HFFc6 (cell line): ENCODE results near the gene MTHFD1. TPM values are rescaled to one million over a fixed set of nuclear protein-coding genes. Genes with fewer than 3 reads are reported as not detected.

Experiments used
- DNase-seq: peaks from one replicate; pipeline ENCODE4 v3.0.0-alpha.2; 2018
- H3K27ac Mint-ChIP-seq: 2 replicates; pipeline ENCODE4 v1.8.0; 2020; ENCODE audit warnings: mild to moderate bottlenecking, mixed read lengths
- H3K27me3 Mint-ChIP-seq: 2 replicates; pipeline ENCODE4 v1.8.0; 2021; ENCODE audit warnings: mild to moderate bottlenecking, moderate library complexity, mixed read lengths; ENCODE audit not compliant: insufficient read depth
- H3K36me3 Mint-ChIP-seq: 2 replicates; pipeline ENCODE4 v1.8.0; 2021; ENCODE audit warnings: low read depth, mixed read lengths
- H3K4me1 Mint-ChIP-seq: 2 replicates; pipeline ENCODE4 v1.8.0; 2020; ENCODE audit warnings: low read depth, mixed read lengths
- H3K4me3 Mint-ChIP-seq: 2 replicates; pipeline ENCODE4 v1.8.0; 2020; ENCODE audit warnings: mild to moderate bottlenecking, moderate library complexity, mixed read lengths
- H3K9me3 Mint-ChIP-seq: 2 replicates; pipeline ENCODE4 v1.8.0; 2020; ENCODE audit warnings: mild to moderate bottlenecking, mixed read lengths
- total RNA-seq, 6 experiments: library from RNA; stranded (reverse); fragmentation: NEBNext Ultra II Directional; extraction: Animal tissue kit (Norgen Biotek cat#: 25700); gene quantifications; 2 replicates in 1 of 6; 3 replicates in 5 of 6; pipeline ENCODE4 v1.2.3, GENCODE V29; 2021
- TF ChIP-seq, protein P1 (sequence below): fragments of 200-600 bp; sonication (generic); IDR thresholded peaks from 2 replicates; pipeline ENCODE4 v1.5.0; 2021; ENCODE audit warnings: antibody characterized with exemption, mild to moderate bottlenecking

MTHFD1 gene
- total RNA-seq, 6 experiments from 2014 or later, result 81.3 to 116 (median 111) TPM

DNA sequence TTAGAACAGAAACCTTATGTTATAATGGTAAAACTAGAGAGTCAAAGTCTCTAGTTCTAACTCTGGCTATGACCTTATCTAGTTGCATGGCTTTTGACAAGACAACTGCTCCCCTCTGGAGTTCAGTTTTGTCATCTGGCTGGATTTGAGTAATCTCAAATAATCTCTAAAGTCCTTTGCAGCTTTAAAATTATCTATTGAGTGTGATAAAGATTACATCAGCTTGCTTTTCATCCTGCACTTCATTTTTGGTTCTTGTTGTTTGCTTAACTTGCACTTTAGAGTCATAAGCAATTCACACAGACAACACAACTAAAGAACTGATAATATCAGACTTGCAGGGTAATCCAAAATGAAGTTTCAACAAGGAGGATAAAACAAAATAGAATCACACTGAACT lies 79.4 kb downstream of the MTHFD1 start:
- Mint-ChIP-seq H3K36me3 (no peaks in the 10 kb centered on the region), H3K27ac (no peak overlapping the region), H3K9me3 (no peaks in the 10 kb centered on the region), H3K4me1 (peaks cover 19% of the 10 kb centered on the region), H3K4me3 (no peak overlapping the region), H3K27me3 (no peaks in the 10 kb centered on the region)
- TF ChIP-seq, protein P1, sequence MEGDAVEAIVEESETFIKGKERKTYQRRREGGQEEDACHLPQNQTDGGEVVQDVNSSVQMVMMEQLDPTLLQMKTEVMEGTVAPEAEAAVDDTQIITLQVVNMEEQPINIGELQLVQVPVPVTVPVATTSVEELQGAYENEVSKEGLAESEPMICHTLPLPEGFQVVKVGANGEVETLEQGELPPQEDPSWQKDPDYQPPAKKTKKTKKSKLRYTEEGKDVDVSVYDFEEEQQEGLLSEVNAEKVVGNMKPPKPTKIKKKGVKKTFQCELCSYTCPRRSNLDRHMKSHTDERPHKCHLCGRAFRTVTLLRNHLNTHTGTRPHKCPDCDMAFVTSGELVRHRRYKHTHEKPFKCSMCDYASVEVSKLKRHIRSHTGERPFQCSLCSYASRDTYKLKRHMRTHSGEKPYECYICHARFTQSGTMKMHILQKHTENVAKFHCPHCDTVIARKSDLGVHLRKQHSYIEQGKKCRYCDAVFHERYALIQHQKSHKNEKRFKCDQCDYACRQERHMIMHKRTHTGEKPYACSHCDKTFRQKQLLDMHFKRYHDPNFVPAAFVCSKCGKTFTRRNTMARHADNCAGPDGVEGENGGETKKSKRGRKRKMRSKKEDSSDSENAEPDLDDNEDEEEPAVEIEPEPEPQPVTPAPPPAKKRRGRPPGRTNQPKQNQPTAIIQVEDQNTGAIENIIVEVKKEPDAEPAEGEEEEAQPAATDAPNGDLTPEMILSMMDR, result no peak
- DNase-seq, result no peak

DNA sequence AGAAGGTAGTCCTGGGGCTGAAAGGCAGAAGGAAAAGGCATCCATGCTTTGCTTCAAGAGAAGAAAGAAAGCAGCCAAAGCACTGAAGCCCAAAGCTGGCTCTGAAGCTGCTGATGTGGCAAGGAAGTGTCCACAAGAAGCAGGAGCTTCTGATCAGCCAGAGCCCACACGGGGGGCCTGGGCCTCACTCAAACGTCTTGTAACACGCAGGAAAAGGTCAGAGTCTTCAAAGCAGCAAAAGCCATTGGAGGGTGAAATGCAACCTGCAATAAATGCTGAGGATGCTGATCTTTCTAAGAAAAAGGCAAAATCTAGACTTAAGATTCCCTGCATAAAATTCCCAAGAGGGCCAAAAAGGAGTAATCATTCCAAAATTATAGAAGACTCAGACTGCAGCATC lies 80.3 kb downstream of the MTHFD1 start:
- Mint-ChIP-seq H3K27me3 (no peaks in the 10 kb centered on the region), H3K36me3 (no peaks in the 10 kb centered on the region), H3K9me3 (no peaks in the 10 kb centered on the region), H3K4me3 (no peak overlapping the region), H3K27ac (no peak overlapping the region), H3K4me1 (peaks cover 19% of the 10 kb centered on the region)
- no peak for DNase-seq
- TF ChIP-seq, protein P1, result no peak

DNA sequence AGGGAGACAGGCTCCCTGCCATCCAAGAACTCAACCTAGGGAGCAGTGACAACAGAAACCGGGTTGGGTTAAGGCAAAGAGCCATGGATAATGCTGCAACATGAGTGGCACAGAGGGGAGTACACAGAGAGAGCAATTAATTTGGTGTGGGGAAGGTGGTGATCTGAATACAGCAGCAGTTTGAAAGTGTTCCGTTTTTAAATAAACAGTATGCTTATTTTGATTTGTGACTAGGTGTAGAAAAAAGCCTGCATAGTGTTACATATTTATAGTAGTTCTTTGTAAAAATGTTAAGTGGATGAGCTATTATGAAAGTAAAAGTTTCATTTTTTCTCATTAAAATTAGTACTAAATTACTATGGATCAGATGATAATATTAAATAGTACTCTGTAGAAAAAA lies 85.9 kb downstream of the MTHFD1 start:
- Mint-ChIP-seq H3K9me3 (no peaks in the 10 kb centered on the region), H3K4me1 (no peaks in the 10 kb centered on the region), H3K36me3 (no peaks in the 10 kb centered on the region), H3K27me3 (no peaks in the 10 kb centered on the region), H3K27ac (no peak overlapping the region), H3K4me3 (no peak overlapping the region)
- no peak for DNase-seq
- TF ChIP-seq, protein P1, result no peak

DNA sequence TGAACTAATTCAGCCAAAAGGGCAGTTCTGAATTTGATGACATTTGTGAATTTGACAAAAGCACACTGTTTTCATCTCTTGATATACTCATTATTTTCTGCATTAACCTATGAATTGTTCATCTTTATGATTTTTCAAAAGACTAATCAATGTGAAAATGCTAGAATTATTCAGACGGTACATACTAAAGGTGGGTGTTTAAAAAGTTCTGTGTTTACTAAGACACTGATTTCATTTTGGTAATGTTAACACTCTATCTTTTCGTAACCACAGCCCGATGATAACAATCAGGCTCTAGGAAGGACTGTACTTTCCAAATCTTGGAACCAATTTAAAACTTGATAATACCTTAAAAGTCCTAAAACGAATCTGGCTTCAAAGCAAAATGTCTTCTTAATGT lies 86.5 kb downstream of the MTHFD1 start:
- Mint-ChIP-seq H3K36me3 (no peaks in the 10 kb centered on the region), H3K4me1 (no peaks in the 10 kb centered on the region), H3K27ac (no peak overlapping the region), H3K9me3 (no peaks in the 10 kb centered on the region), H3K27me3 (no peaks in the 10 kb centered on the region), H3K4me3 (no peak overlapping the region)
- no peak for DNase-seq
- TF ChIP-seq, protein P1, result no peak

DNA sequence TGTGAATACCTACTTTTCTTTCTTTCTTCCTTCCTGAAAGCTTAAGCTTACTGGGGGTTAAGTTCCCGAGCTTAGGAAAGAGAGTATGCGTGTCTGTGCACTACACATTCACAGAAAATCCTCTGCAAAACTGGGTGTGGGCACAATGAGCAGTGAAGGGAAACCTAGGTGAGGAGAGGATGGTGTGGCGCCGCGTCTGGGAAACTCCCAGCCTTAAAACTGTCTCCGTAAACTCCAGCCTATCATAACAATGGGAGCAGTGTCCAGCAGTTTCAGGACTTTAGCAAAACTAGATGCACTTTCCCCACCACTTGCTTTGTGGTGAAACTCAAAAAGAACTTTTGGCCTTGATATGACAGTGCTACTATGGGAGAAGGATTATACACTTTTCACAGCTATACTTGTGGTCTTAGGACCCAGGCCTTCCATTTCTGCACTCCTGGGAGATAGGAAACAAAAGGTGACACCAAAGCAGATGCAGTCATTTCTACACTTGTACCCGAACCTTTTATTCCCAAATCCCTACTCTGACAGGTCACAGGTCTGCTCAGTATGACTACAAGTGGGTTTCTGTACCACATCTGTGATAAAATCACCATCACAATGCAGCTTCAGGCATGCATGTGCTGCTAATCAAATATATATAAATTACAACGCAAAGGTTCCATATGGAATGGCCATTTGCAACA lies 87.6 kb downstream of the MTHFD1 start:
- Mint-ChIP-seq H3K36me3 (no peaks in the 10 kb centered on the region), H3K27me3 (no peaks in the 10 kb centered on the region), H3K4me1 (no peaks in the 10 kb centered on the region), H3K4me3 (no peak overlapping the region), H3K9me3 (no peaks in the 10 kb centered on the region), H3K27ac (no peak overlapping the region)
- TF ChIP-seq, protein P1, result no peak
- no peak for DNase-seq
